ENCODE results near the gene SDK1.
"Not testable (repeated sequence)": the region's sequence is repeated elsewhere in the genome, so short reads cannot be mapped to it uniquely, and the experiment has no call there.

SDK1 gene

GRCh38 chr7:4260867-4261600 is 960.0 kb downstream of the SDK1 start:
- TF ChIP-seq CTCF (IDR thresholded peaks at IDR 0.05; ENCODE audit: low read depth, low read length): no peak
- H3K4me3 ChIP-seq (ENCODE audit: low read depth, low read length): no peak overlapping the region

GRCh38 chr7:4261601-4261960 is 960.5 kb downstream of the SDK1 start:
- no peak for TF ChIP-seq CTCF (IDR thresholded peaks at IDR 0.05; ENCODE audit: low read depth, low read length)
- no peak overlapping the region for H3K4me3 ChIP-seq (ENCODE audit: low read depth, low read length)

GRCh38 chr7:4264206-4264605 is 963.2 kb downstream of the SDK1 start:
- not testable (repeated sequence) for H3K4me3 ChIP-seq (ENCODE audit: low read depth, low read length)

GRCh38 chr7:4265066-4265465 is 964.0 kb downstream of the SDK1 start:
- H3K4me3 ChIP-seq (ENCODE audit: low read depth, low read length): no peak overlapping the region
- TF ChIP-seq CTCF (IDR thresholded peaks at IDR 0.05; ENCODE audit: low read depth, low read length): no peak

- no peak overlapping the region for H3K4me3 ChIP-seq (ENCODE audit: low read depth, low read length)
- TF ChIP-seq CTCF (IDR thresholded peaks at IDR 0.05; ENCODE audit: low read depth, low read length): no peak
These were observed 964.6 kb downstream of the SDK1 start for GRCh38 chr7:4265676-4266075.

- H3K4me3 ChIP-seq (ENCODE audit: low read depth, low read length): no peak overlapping the region
- TF ChIP-seq CTCF (IDR thresholded peaks at IDR 0.05; ENCODE audit: low read depth, low read length): no peak
These were observed 965.4 kb downstream of the SDK1 start for GRCh38 chr7:4266270-4267040.

- no peak for TF ChIP-seq CTCF (IDR thresholded peaks at IDR 0.05; ENCODE audit: low read depth, low read length)
- H3K4me3 ChIP-seq (ENCODE audit: low read depth, low read length): no peak overlapping the region
These were observed 966.4 kb downstream of the SDK1 start for GRCh38 chr7:4267341-4268039.

Measured in WI38 (cell line).